GM12801 (cell line): ENCODE data around the gene SYNGR3.

ENCODE experiments used
- CTCF ChIP-seq: IDR thresholded peaks from one replicate; pipeline ENCODE4 v1.5.1; 2011; ENCODE audit warnings: control low read depth; ENCODE audit not compliant: insufficient read length; ENCODE audit errors: extremely low read depth

SYNGR3 gene

GRCh38 chr16:1983544-1984346 lies 6.0 kb upstream of the SYNGR3 start, which contains the start of gene GFER:
Gene GFER, plus strand, starts transcription at chr16:1984193. Its CDS starts 26 bp downstream, at chr16:1984219.
- no peak for TF ChIP-seq CTCF

- no peak for TF ChIP-seq CTCF
These were observed 5.2 kb upstream of the SYNGR3 start for GRCh38 chr16:1984347-1985225.

- TF ChIP-seq CTCF = no peak
These were observed 4.2 kb upstream of the SYNGR3 start for GRCh38 chr16:1985466-1986150.

- no peak for TF ChIP-seq CTCF
These were observed 2.6 kb upstream of the SYNGR3 start for GRCh38 chr16:1987198-1987597.

- TF ChIP-seq CTCF = no peak
These were observed 256 bp downstream of the SYNGR3 start for GRCh38 chr16:1990101-1990350.

GRCh38 chr16:1990351-1991134 lies 773 bp downstream of the SYNGR3 start:
- no peak for TF ChIP-seq CTCF
